ENCODE results near the gene TTLL9. TPM values are rescaled to one million over a fixed set of nuclear protein-coding genes. Genes with fewer than 3 reads are reported as not detected.

TTLL9 gene
- total and polyA plus RNA-seq, 2 donors: 0.20 to 0.26 TPM

DNA sequence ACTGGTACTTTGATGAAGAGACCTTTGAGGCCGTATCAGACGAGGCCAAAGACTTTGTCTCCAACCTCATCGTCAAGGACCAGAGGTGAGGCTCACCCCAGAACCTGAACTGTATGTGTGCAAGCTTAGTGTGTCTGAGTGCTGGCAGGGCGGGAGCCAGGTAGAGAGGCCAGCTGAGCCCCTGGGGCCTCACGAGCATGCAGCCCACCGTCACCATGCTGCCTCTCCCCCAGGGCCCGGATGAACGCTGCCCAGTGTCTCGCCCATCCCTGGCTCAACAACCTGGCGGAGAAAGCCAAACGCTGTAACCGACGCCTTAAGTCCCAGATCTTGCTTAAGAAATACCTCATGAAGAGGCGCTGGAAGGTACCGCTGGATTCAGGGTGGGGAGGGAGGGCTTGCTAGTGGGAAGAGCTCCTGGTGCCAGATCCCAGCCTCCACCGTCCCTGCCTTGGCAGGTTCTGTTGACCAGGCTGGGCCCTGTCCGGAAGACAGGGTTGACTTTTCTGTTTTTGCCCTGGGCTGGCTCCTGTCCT lies 38.6 kb upstream of the TTLL9 start:
- Histone ChIP-seq H3K36me3 (ENCODE audit: insufficient read depth) (no peaks in the 10 kb centered on the region), H3K4me3 (ENCODE audit: low read depth, low read length) (no peak overlapping the region), H3K27ac (ENCODE audit: low read depth) (no peak overlapping the region), H3K4me1 (ENCODE audit: insufficient read depth) (no peaks in the 10 kb centered on the region)
- DNase-seq (ENCODE audit: extremely low spot score): no peak
- 90% methylated on average over 17 of the region's 17 CpGs for WGBS

DNA sequence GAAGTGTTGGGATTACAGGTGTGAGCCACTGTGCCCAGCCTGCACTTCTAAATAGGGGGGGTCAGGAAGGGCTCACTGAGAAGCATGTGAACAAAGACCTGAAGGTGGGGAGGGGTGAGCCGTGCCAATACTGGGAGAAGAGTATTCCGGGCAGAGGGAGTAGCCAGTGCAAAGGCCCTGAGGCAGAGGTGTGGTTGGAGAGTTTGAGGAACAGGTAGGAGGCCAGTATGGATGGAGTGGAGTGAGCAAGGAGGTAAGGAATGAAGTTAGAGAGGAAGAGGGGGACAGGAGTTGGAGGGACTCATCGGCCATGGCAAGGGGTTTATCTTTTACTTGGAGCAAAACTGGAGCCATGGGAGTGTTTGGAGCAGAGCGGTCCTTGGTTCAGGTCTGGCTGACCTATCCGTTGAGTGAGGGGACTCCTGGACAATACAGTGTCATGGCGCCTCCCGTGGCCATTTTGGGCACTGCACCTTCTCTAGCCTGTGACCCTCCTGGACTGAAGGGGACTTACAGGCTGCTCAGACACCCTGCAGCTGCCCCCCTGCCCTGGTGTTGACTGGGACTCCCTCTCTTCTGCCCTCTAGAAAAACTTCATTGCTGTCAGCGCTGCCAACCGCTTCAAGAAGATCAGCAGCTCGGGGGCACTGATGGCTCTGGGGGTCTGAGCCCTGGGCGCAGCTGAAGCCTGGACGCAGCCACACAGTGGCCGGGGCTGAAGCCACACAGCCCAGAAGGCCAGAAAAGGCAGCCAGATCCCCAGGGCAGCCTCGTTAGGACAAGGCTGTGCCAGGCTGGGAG lies 37.1 kb upstream of the TTLL9 start:
- no peak for DNase-seq (ENCODE audit: extremely low spot score)
- Histone ChIP-seq H3K27ac (ENCODE audit: low read depth) (no peak overlapping the region), H3K36me3 (ENCODE audit: insufficient read depth) (no peaks in the 10 kb centered on the region), H3K4me1 (ENCODE audit: insufficient read depth) (no peaks in the 10 kb centered on the region), H3K4me3 (ENCODE audit: low read depth, low read length) (no peak overlapping the region)
- WGBS: 56% methylated on average over 14 of the region's 14 CpGs

DNA sequence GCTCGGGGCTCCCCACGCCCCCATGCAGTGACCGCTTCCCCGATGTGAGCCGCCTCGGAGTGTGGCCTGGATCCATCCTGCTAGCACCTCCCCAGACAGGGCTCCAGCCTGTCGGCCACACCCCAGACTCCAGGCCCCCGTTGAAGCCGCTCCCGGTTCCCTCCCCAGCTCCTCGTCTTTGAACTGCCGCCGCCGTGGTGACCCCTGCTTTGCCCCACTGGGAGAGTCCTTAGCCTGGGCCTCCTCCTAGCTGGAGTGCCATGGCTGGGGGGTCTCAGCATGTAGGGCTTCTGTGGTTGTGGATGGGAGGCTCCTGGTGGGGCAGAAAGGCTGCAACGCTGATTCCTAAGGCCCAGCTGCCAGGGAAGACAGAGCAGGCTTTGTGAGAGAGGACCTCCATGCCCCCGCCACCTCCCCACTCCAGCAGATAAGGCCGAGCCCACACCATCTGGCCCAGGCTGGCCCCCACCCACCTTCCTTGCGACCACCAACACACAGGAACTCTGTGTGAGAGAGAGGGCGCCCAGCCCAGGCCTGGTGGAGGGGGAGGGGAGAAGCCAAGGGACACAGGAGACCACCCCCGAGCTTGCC lies 36.4 kb upstream of the TTLL9 start:
- H3K36me3 ChIP-seq (ENCODE audit: insufficient read depth): no peaks in the 10 kb centered on the region
- WGBS: 52% methylated on average over 20 of the region's 20 CpGs
- no peak overlapping the region for H3K4me3 ChIP-seq (ENCODE audit: low read depth, low read length)
- no peak overlapping the region for H3K27ac ChIP-seq (ENCODE audit: low read depth)
- DNase-seq (ENCODE audit: extremely low spot score): no peak
- no peaks in the 10 kb centered on the region for H3K4me1 ChIP-seq (ENCODE audit: insufficient read depth)

DNA sequence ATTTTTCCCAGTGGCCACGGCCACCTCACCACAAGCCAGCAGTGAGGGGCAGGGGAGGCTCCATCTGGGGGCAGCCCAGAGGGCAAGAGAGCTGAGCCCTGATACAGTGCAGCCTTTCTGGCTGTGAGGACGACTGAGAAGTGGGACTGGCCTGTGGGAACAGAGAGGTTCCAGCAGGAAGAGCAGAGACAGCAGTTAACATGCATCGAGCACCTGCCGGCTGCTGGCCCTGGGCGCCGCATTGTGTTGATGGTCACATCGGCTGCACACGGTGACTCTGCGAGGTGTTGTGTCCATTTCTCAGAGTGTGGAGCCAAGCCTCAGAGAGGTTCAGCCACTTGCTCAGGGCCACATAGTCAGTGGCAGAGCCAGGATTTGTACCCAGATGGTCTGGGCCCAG lies 34.9 kb upstream of the TTLL9 start:
- no peaks in the 10 kb centered on the region for H3K36me3 ChIP-seq (ENCODE audit: insufficient read depth)
- H3K27ac ChIP-seq (ENCODE audit: low read depth): no peak overlapping the region
- DNase-seq (ENCODE audit: extremely low spot score): no peak
- H3K4me1 ChIP-seq (ENCODE audit: insufficient read depth): no peaks in the 10 kb centered on the region
- no peak overlapping the region for H3K4me3 ChIP-seq (ENCODE audit: low read depth, low read length)
- 81% methylated on average over 9 of the region's 9 CpGs for WGBS

DNA sequence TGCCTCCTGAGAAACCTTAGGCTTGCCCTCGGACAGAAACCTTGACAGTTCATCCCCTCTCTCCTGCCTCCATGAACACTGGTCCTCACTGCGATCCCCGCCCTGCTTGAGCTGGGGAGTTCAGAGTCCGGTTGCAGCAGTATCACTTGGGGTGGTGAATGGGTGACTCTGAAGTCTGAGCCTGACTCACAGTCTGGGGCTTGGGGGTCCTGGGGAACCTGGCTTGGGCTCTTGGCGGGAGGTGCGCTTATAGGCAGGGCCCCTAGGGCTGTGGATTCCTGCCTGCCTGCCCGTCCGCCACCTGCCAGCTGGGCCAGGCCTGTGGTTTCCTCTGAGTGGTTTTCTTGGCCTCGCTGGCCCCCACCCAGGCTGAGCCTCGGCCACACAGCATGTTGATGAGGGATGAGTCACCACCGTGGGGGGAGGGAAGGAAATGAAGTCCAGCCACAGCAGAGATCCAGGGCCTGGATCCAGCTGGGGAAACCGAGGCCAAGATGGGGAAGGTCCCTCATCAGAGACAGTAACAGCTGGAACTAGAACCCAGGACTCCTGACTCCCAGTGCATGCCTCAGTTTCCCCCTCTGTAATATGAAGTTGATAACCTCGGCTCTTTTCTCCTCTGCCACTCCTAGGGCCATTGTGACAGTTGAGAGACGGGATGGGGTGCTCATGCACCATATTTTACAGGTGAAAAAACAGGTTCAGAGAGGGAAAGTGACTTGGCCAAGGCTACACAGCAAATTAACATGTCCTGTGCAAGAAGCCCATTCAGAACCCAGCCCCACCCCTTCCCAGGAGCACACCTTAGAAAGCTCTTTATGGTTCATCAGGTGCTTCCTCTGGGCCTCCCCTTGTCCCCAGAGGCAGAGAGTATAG lies 34.2 kb upstream of the TTLL9 start:
- no peak for DNase-seq (ENCODE audit: extremely low spot score)
- 30% methylated on average over 14 of the region's 14 CpGs for WGBS
- no peak overlapping the region for H3K27ac ChIP-seq (ENCODE audit: low read depth)
- H3K36me3 ChIP-seq (ENCODE audit: insufficient read depth): no peaks in the 10 kb centered on the region
- H3K4me3 ChIP-seq (ENCODE audit: low read depth, low read length): no peak overlapping the region
- H3K4me1 ChIP-seq (ENCODE audit: insufficient read depth): no peaks in the 10 kb centered on the region

DNA sequence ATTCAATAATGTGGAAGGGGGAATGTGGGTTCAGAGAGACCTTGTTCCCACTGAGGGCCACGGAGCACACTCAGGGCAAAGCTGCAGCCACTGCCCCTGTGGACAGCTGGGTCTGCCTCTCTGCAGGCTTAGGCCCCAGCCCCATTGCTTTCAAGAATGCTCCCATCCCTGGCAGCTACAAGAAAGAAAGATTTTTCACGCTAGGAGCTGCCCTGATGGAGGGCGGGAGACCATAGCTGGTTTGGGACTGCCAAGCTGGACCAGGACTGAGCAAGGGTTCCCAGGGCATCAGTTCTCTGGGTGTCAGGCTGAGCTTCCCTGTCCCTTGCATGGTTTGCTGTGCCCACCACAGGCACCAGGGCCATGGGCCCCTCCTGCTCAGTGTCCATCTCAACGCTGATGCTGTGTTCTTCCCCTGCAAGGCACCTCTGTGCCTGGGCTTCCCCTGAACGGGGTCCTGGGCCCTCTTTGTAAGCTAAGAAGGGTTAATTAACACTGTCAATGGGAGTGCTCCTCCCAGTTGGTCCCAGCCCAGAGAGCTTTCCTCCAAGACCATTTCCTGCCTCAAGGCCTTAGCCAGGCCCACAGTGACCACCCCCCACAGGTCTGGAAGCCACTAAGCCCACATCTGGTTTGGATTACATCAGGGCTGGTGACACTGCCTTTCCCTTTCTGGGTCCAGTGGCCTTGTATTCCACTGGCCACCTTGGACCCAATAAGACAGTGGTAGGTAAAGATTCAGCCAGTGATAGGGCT lies 33.4 kb upstream of the TTLL9 start:
- Histone ChIP-seq H3K27ac (ENCODE audit: low read depth) (no peak overlapping the region), H3K4me1 (ENCODE audit: insufficient read depth) (no peaks in the 10 kb centered on the region), H3K36me3 (ENCODE audit: insufficient read depth) (no peaks in the 10 kb centered on the region), H3K4me3 (ENCODE audit: low read depth, low read length) (no peak overlapping the region)
- DNase-seq (ENCODE audit: extremely low spot score): no peak
- WGBS: 72% methylated on average over 5 of the region's 5 CpGs

DNA sequence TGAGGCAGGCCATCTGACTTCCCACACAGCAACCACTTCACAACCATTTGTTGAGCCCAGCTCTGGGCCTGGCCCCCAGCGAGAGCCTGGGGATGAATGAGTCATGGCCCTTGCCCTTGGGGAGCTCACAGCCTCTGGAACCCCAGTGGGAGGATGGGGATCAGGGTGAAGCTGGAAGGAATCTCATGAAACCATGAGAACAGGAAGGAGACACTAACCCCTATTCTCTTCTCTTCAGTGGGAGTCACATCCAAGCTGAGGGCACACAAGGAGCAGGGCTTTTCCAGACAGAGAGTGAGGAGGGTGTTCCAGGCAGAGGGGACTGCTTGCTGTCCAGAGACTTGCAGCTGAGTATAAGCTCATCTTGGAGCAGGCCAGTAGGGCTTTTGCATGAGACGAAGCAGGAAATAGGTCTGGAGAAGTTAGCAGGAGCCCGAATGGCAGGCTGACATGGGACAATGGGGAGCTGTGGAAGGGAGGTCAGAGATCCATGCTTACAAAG lies 32.5 kb upstream of the TTLL9 start:
- Histone ChIP-seq H3K36me3 (ENCODE audit: insufficient read depth) (no peaks in the 10 kb centered on the region), H3K4me1 (ENCODE audit: insufficient read depth) (no peaks in the 10 kb centered on the region), H3K27ac (ENCODE audit: low read depth) (no peak overlapping the region), H3K4me3 (ENCODE audit: low read depth, low read length) (no peak overlapping the region)
- DNase-seq (ENCODE audit: extremely low spot score): no peak
- WGBS: 43% methylated on average over 3 of the region's 3 CpGs

DNA sequence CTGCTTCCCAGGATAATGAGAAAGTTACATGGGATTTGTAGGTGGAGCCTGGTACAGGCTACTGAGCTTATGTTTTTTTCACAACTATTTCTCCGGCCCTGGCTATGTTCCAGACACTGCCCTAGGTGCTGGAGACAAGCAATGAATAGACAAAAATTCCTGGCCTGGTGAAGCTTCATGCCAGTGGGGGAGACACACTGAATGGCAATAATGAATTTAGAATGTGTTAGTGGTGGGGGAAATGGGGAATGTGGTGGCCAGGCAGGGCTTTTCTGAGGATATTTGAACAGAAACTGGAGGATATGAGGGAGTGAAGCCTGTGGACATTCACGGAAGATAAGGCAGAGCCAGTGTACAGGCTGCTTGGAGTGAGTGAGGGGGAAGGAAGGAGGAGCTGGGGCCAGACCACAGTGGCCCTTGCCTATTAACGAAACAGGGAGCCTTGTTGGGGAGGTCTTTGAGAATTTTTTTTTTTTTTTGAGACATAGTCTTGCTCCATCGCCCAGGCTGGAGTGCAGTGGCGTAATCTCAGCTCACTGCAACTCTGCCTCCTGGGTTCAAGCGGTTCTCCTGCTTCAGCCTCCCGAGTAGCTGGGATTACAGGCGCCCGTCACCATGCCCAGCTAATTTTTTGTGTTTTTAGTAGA lies 31.7 kb upstream of the TTLL9 start:
- 84% methylated on average over 9 of the region's 9 CpGs for WGBS
- Histone ChIP-seq H3K36me3 (ENCODE audit: insufficient read depth) (no peaks in the 10 kb centered on the region), H3K4me3 (ENCODE audit: low read depth, low read length) (no peak overlapping the region), H3K4me1 (ENCODE audit: insufficient read depth) (no peaks in the 10 kb centered on the region), H3K27ac (ENCODE audit: low read depth) (no peak overlapping the region)
- no peak for DNase-seq (ENCODE audit: extremely low spot score)

DNA sequence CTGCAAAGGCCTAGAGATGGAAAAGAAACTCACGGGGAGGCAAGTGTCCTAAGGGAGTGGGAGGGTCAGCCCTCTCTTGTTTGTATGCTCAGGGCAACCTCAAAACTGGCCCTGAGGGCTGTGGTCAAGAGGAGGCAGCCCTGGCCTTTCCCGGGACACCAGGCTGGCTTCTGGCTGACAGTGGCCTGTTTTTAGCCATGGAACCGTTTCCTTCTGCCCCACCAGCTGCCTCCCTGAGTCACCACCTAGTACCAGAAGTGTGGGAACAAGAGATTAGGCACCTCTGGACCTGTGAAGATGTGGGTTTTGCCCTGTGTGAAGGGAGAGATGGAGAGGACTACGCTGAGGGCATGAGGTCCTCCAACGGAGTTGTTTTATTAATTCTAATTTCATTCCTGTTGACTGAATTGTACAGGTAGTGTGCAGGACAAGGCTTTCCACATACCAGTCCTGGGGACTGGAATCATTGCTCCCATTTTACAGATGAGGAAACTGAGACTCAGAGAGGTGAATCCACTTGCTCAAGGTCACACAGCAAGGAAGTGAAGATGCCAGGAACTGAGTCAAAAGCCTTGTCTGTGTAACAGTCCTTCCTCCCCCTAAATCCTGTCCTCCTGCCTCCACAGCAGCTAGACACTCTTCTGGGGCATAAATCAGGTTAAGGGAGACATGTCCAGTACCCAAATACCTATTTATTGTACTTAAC lies 30.5 kb upstream of the TTLL9 start:
- Histone ChIP-seq H3K4me1 (ENCODE audit: insufficient read depth) (no peaks in the 10 kb centered on the region), H3K4me3 (ENCODE audit: low read depth, low read length) (no peak overlapping the region), H3K27ac (ENCODE audit: low read depth) (no peak overlapping the region), H3K36me3 (ENCODE audit: insufficient read depth) (no peaks in the 10 kb centered on the region)
- DNase-seq (ENCODE audit: extremely low spot score): no peak
- WGBS: 77% methylated on average over 5 of the region's 5 CpGs

DNA sequence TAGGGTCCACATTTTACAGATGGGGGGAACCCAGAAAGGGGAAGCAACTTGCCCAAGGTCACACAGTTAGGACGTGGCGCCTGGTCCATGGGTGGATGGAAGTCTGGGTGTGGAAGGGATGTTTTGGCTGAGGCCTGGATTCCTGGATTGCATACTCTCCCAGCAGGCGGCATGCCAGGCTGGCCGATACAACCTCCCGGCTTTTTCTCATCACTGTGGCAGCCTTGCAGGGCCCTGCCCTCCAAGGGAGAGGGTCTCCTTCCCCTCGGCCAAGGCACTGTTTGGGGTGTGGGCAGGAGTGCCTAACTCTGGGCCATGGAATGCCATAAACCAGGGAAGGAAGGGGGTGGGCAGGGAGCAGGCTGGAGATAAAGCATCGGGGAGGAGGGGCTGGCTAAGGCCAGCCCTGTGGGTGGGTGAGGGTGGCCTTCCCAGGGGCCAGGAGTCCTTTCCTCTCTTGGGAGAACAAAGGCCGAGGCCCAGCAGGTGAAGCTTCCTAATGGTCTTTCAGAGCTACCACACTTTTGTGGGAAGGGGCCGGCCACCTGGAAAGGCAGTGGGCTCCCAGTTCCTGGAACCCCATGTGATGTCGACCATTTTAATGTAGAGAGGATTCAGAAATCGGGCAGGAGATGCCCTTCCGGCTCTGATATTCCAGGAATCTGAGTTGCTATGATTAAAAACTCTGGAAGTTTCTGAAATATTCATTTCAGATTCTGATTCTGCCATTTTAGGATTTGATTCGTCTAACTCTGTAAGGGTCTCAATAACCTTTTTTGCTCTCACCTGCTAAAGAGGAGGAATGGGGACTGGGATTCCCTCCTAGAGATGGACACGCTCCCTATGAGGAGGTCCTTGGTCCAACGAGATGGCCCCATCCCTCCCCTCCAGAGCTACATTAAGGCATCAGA lies 29.3 kb upstream of the TTLL9 start:
- no peak overlapping the region for H3K4me3 ChIP-seq (ENCODE audit: low read depth, low read length)
- no peaks in the 10 kb centered on the region for H3K4me1 ChIP-seq (ENCODE audit: insufficient read depth)
- no peak for DNase-seq (ENCODE audit: extremely low spot score)
- 69% methylated on average over 15 of the region's 15 CpGs for WGBS
- H3K27ac ChIP-seq (ENCODE audit: low read depth): no peak overlapping the region
- H3K36me3 ChIP-seq (ENCODE audit: insufficient read depth): no peaks in the 10 kb centered on the region

DNA sequence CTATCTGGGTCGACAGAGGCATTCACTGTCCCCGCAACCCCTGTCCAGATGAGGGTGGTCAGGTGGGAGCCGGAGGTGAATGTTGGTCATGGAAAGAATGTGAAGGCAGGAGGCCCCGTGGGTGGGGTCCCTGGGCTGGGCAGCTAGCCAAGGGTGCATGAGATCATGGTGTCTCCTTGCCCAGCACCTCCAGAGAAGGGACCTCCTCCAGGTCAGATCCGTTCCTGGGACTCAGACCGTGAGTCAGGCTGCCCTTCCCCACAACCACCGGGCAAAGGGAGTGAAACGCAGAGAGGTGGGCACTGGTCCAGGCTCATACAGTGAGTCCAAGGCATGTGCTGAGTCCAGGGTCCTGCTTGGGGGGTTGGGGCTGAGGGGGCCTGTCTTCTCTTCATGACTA lies 28.5 kb upstream of the TTLL9 start:
- Histone ChIP-seq H3K4me1 (ENCODE audit: insufficient read depth) (no peaks in the 10 kb centered on the region), H3K27ac (ENCODE audit: low read depth) (no peak overlapping the region), H3K36me3 (ENCODE audit: insufficient read depth) (no peaks in the 10 kb centered on the region), H3K4me3 (ENCODE audit: low read depth, low read length) (no peak overlapping the region)
- 43% methylated on average over 8 of the region's 8 CpGs for WGBS
- no peak for DNase-seq (ENCODE audit: extremely low spot score)

Data from urinary bladder (tissue), 4 donors.